SK-N-SH (cell line): ENCODE results near the gene RNPEPL1. TPM values are rescaled to one million over a fixed set of nuclear protein-coding genes. Genes with fewer than 3 reads are reported as not detected.
A peak's percentile ranks its signal among the peaks of the same experiment; 100 is the strongest.

Experiments used
- CTCF ChIA-PET: fragments of 300-600, 350-600 bp; formaldehyde crosslinking; extraction: SDS; loops from one replicate; lab custom pipeline; 2021; lab: Yijun Ruan, JAX
- POLR2A ChIA-PET: fragments of 350-600 bp; sonication (Branson Sonifier 250); formaldehyde crosslinking; extraction: SDS; loops from one replicate; lab custom pipeline; 2020; ENCODE audit warnings: antibody characterized with exemption, inconsistent platforms; lab: Yijun Ruan, JAX
- DNase-seq: peaks from one replicate; pipeline ENCODE4 v3.0.0; 2012
- H2AFZ ChIP-seq: fragments of 200-600 bp; sonication (generic); 2 replicates; pipeline ENCODE4 v1.8.1; 2016; ENCODE audit warnings: antibody characterized with exemption, mild to moderate bottlenecking, low read depth
- H3F3A ChIP-seq: fragments of 200-600 bp; sonication (generic); replicated peaks from 2 replicates; pipeline ENCODE3; 2016; ENCODE audit warnings: antibody characterized with exemption, mild to moderate bottlenecking; ENCODE audit not compliant: insufficient read depth
- H3K27ac ChIP-seq, 2 experiments: fragments of 200-500 bp in 1 of 2; fragments of 200-600 bp in 1 of 2; sonication (Bioruptor generic) in 1 of 2; sonication (generic), shearing (Covaris generic) in 1 of 2; 2 replicates each; pipeline versions ENCODE4 v1.5.1 to v1.6.1; 2014 to 2016; ENCODE audit warnings: low read depth in 2 of 2, inconsistent platforms in 1 of 2, low read length in 1 of 2, mild to moderate bottlenecking in 1 of 2, mixed read lengths in 1 of 2
- H3K27me3 ChIP-seq: fragments of 200-600 bp; sonication (generic), shearing (Covaris generic); 2 replicates; pipeline ENCODE4 v1.6.1; 2016; ENCODE audit warnings: mixed run types; ENCODE audit not compliant: insufficient read depth
- H3K36me3 ChIP-seq, 2 experiments: fragments of 200-500 bp in 1 of 2; fragments of 200-600 bp in 1 of 2; sonication (Bioruptor generic) in 1 of 2; sonication (generic) in 1 of 2; replicated peaks in 1 of 2; 2 replicates each; pipeline versions ENCODE3 to v1.5.1; 2014 to 2016; ENCODE audit warnings: low read length in 1 of 2, mild to moderate bottlenecking in 1 of 2; ENCODE audit not compliant: insufficient read depth in 2 of 2, control insufficient read depth in 1 of 2
- H3K4me1 ChIP-seq, 2 experiments: fragments of 200-500 bp in 1 of 2; fragments of 200-600 bp in 1 of 2; sonication (Bioruptor generic) in 1 of 2; sonication (generic), shearing (Covaris generic) in 1 of 2; 2 replicates each; pipeline versions ENCODE4 v1.5.1 to v1.6.1; 2014 to 2016; ENCODE audit warnings: low read depth in 1 of 2, low read length in 1 of 2, mixed run types in 1 of 2; ENCODE audit not compliant: insufficient read depth in 2 of 2, control insufficient read depth in 1 of 2
- H3K4me2 ChIP-seq: fragments of 200-600 bp; sonication (generic), shearing (Covaris generic); 2 replicates; pipeline ENCODE4 v1.6.1; 2017; ENCODE audit warnings: mixed run types
- H3K4me3 ChIP-seq, 2 experiments: fragments of 200-500 bp in 1 of 2; fragments of 200-600 bp in 1 of 2; sonication (Bioruptor generic) in 1 of 2; sonication (generic), shearing (Covaris generic) in 1 of 2; 2 replicates each; pipeline versions ENCODE4 v1.5.1 to v1.8.1; 2014 to 2016; ENCODE audit warnings: low read depth in 2 of 2, inconsistent platforms in 1 of 2, low read length in 1 of 2, mild to moderate bottlenecking in 1 of 2, mixed read lengths in 1 of 2, moderate library complexity in 1 of 2
- H3K79me2 ChIP-seq: fragments of 200-600 bp; sonication (generic); 2 replicates; pipeline ENCODE4 v1.8.1; 2017; ENCODE audit warnings: mild to moderate bottlenecking; ENCODE audit not compliant: insufficient read depth
- H3K9ac ChIP-seq: fragments of 200-600 bp; sonication (generic); 2 replicates; pipeline ENCODE4 v1.6.1; 2017; ENCODE audit warnings: mixed run types
- H3K9me2 ChIP-seq: fragments of 200-600 bp; sonication (generic); 2 replicates; pipeline ENCODE4 v1.6.1; 2017; ENCODE audit warnings: mixed run types
- H3K9me3 ChIP-seq: fragments of 200-600 bp; sonication (generic); 2 replicates; pipeline ENCODE4 v1.6.1; 2017; ENCODE audit warnings: mixed run types, mild to moderate bottlenecking, moderate library complexity
- H4K20me1 ChIP-seq: fragments of 200-600 bp; sonication (generic); 2 replicates; pipeline ENCODE4 v1.6.1; 2017; ENCODE audit warnings: mild to moderate bottlenecking, mixed run types; ENCODE audit not compliant: insufficient read depth
- EZH2phosphoT487 ChIP-seq: fragments of 200-600 bp; sonication (generic); IDR thresholded peaks from 2 replicates; pipeline ENCODE4 v1.6.1; 2017; ENCODE audit warnings: low read depth, mixed run types, mild to moderate bottlenecking, antibody characterized with exemption, moderate library complexity, borderline replicate concordance
- FOXJ3 ChIP-seq: sonication (generic); formaldehyde crosslinking; IDR thresholded peaks from 2 replicates; pipeline ENCODE4 v1.5.1; 2020; ENCODE audit warnings: mild to moderate bottlenecking, missing genetic modification reagents
- JUND ChIP-seq: IDR thresholded peaks from 2 replicates; pipeline ENCODE4 v1.4.0; 2012
- MAX ChIP-seq: IDR thresholded peaks from 2 replicates; pipeline ENCODE4 v1.4.0; 2012; ENCODE audit warnings: low read depth
- MEF2A ChIP-seq: IDR thresholded peaks from 2 replicates; pipeline ENCODE4 v1.4.0; 2012; ENCODE audit warnings: low read depth, borderline replicate concordance
- NFIC ChIP-seq: IDR thresholded peaks from 2 replicates; pipeline ENCODE4 v1.4.0; 2012; ENCODE audit warnings: borderline replicate concordance
- RAD21 ChIP-seq: IDR thresholded peaks from 2 replicates; pipeline ENCODE4 v1.6.1; 2012; ENCODE audit warnings: mild to moderate bottlenecking, low read length
- RFX5 ChIP-seq: IDR thresholded peaks from 2 replicates; pipeline ENCODE4 v1.6.1; 2012; ENCODE audit warnings: mild to moderate bottlenecking, improper control_type of control experiment, low read length
- SMC3 ChIP-seq: IDR thresholded peaks from 2 replicates; pipeline ENCODE4 v1.6.1; 2012; ENCODE audit warnings: low read depth, low read length, improper control_type of control experiment
- USF1 ChIP-seq: IDR thresholded peaks from 2 replicates; pipeline ENCODE4 v1.4.0; 2012; ENCODE audit warnings: low read depth, borderline replicate concordance
- YY1 ChIP-seq: IDR thresholded peaks from 2 replicates; pipeline ENCODE4 v1.4.0; 2012; ENCODE audit warnings: low read depth, mild to moderate bottlenecking
- WGBS: methylation state at CpG from one replicate; pipeline ENCODE4 v1.1.6; 2017; ENCODE audit warnings: low lambda C conversion rate; 5-methylcytosine and 5-hydroxymethylcytosine counted together
- polyA plus RNA-seq, 3 experiments: library from polyadenylated mRNA; depleted of rRNA; stranded (reverse); fragments of >200 nt; gene quantifications; 2 replicates each; pipeline ENCODE4 v1.2.3, GENCODE V29; 2012
- TF ChIP-seq, protein P1 (sequence below): fragments of 200-600 bp; sonication (generic); IDR thresholded peaks from 2 replicates; pipeline ENCODE4 v1.6.1; 2017; ENCODE audit warnings: antibody characterized with exemption, mild to moderate bottlenecking, moderate library complexity
- TF ChIP-seq, protein P2 (sequence below): fragments of 150-350 bp; IDR thresholded peaks from 2 replicates; pipeline ENCODE4 v1.6.1; 2017; ENCODE audit warnings: antibody characterized with exemption, low read length, low read depth, borderline replicate concordance

Gene RNPEPL1
- polyA plus RNA-seq, 1 of the 3 experiments (the other 2 are of a cell fraction): 14.3 TPM

DNA sequence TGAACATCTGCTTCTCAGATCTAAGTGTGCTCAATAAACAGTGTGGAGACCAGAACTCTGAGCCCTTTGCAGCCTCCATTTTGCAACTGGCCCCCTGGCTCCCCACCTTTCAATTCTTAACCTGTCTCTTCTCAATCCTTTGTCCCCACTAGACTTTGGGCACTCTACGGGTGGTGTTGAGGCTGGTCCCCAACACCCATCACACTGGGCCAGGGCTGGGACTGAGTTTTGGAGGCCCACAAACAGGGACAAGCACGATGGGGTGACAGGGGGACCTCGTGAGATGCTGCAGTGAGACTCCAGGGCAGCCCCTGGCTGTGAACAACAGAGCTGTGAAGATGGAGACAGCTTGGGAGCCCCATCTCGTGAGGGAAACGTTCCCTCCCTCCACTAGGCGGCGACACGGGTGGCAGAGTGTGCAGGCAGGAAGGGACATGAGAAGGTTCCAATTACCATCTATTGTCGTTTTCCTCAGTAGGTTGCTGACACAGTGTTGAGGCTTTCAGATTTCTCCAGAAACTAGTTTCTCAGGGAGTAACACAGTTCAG lies 11.7 kb upstream of the RNPEPL1 start:
- TF ChIP-seq, protein P1, sequence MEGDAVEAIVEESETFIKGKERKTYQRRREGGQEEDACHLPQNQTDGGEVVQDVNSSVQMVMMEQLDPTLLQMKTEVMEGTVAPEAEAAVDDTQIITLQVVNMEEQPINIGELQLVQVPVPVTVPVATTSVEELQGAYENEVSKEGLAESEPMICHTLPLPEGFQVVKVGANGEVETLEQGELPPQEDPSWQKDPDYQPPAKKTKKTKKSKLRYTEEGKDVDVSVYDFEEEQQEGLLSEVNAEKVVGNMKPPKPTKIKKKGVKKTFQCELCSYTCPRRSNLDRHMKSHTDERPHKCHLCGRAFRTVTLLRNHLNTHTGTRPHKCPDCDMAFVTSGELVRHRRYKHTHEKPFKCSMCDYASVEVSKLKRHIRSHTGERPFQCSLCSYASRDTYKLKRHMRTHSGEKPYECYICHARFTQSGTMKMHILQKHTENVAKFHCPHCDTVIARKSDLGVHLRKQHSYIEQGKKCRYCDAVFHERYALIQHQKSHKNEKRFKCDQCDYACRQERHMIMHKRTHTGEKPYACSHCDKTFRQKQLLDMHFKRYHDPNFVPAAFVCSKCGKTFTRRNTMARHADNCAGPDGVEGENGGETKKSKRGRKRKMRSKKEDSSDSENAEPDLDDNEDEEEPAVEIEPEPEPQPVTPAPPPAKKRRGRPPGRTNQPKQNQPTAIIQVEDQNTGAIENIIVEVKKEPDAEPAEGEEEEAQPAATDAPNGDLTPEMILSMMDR: peak; percentile 47; the same call in 1 of the 2 replicates
- TF ChIP-seq NFIC: no peak
- no peak overlapping the region for H3K27ac ChIP-seq
- H3K4me2 ChIP-seq: no peak overlapping the region; the same call in 1 of the 2 replicates
- no peak overlapping the region for H3K9ac ChIP-seq
- H3K79me2 ChIP-seq: peaks cover 55% of the 10 kb centered on the region; the same call in 1 of the 2 replicates
- H2AFZ ChIP-seq: no peak overlapping the region
- peak overlapping the region in 1 of 2 experiments; percentile 51; a peak in 1 of 4 replicates for H3K4me3 ChIP-seq
- ChIA-PET CTCF (interaction anchor here (1.4 to 2.0 kb wide), 3 partner anchors 32 to 69 kb away, joined by 3 to 5 read pairs (median 4); no protein-coding TSS in a partner anchor), POLR2A (interaction anchor here (1.0 kb wide), 1 partner anchor 9 kb away, joined by 3 read pairs; no protein-coding TSS in a partner anchor)
- peaks cover 13% of the 10 kb centered on the region; the same call in 1 of the 2 replicates for H4K20me1 ChIP-seq
- WGBS: 68% methylated on average over 9 of the region's 9 CpGs
- H3K36me3 ChIP-seq: peaks cover 10 to 14% of the 10 kb centered on the region in 2 experiments
- no peaks in the 10 kb centered on the region for H3K9me2 ChIP-seq
- peaks cover 9% of the 10 kb centered on the region for H3F3A ChIP-seq
- no peaks in the 10 kb centered on the region for H3K9me3 ChIP-seq
- H3K4me1 ChIP-seq: peaks cover 12 to 27% of the 10 kb centered on the region in 2 experiments; a peak in 3 of 4 replicates
- H3K27me3 ChIP-seq: no peaks in the 10 kb centered on the region
- peak; percentile 70 for DNase-seq

GRCh38 chr2:240557101-240557751 lies 11.1 kb upstream of the RNPEPL1 start:
- WGBS: 65% methylated on average over 16 of the region's 51 CpGs
- no peak for DNase-seq
- H3F3A ChIP-seq: peaks cover 15% of the 10 kb centered on the region
- 0 out of 2 replicates have a peak overlapping the region, but pooled peaks have one; percentile 25 for H3K9ac ChIP-seq
- TF ChIP-seq, protein P2, sequence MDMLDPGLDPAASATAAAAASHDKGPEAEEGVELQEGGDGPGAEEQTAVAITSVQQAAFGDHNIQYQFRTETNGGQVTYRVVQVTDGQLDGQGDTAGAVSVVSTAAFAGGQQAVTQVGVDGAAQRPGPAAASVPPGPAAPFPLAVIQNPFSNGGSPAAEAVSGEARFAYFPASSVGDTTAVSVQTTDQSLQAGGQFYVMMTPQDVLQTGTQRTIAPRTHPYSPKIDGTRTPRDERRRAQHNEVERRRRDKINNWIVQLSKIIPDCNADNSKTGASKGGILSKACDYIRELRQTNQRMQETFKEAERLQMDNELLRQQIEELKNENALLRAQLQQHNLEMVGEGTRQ: no peak
- no peak for TF ChIP-seq YY1
- TF ChIP-seq RAD21: no peak
- no peak for TF ChIP-seq MEF2A
- no peak for TF ChIP-seq SMC3
- peak; percentile 49; the same call in 1 of the 2 replicates for TF ChIP-seq MAX
- no peak for TF ChIP-seq JUND
- TF ChIP-seq EZH2phosphoT487: no peak
- TF ChIP-seq RFX5: no peak
- peak; percentile 35; the same call in 1 of the 2 replicates for TF ChIP-seq USF1
- no peak for TF ChIP-seq FOXJ3 (CRISPR knock-in tag)
- H4K20me1 ChIP-seq: peaks cover 13% of the 10 kb centered on the region; the same call in 1 of the 2 replicates
- no peaks in the 10 kb centered on the region for H3K9me2 ChIP-seq
- H3K4me3 ChIP-seq: peak overlapping the region; percentile 38 to 51
- H3K27me3 ChIP-seq: no peaks in the 10 kb centered on the region
- peaks cover 16 to 29% of the 10 kb centered on the region in 2 experiments for H3K4me1 ChIP-seq
- H3K27ac ChIP-seq: no peak overlapping the region
- H2AFZ ChIP-seq: no peak overlapping the region
- peak overlapping the region; percentile 74 for H3K4me2 ChIP-seq
- ChIA-PET POLR2A (interaction anchor here (1.0 kb wide), 1 partner anchor 9 kb away, joined by 3 read pairs; no protein-coding TSS in a partner anchor), CTCF (interaction anchor here (1.4 to 2.0 kb wide), 3 partner anchors 31 to 70 kb away, joined by 3 to 5 read pairs (median 4); no protein-coding TSS in a partner anchor)
- no peaks in the 10 kb centered on the region for H3K9me3 ChIP-seq
- peaks cover 56% of the 10 kb centered on the region; the same call in 1 of the 2 replicates for H3K79me2 ChIP-seq
- peaks cover 6 to 10% of the 10 kb centered on the region in 2 experiments for H3K36me3 ChIP-seq
